BE2C (cell line): Measurements from ENCODE around the gene ZBTB16. TPM values are rescaled to one million over a fixed set of nuclear protein-coding genes. Genes with fewer than 3 reads are reported as not detected.

Experiments
- DNase-seq: peaks from one replicate; pipeline ENCODE4 v3.0.0-alpha.2; 2020
- H3K27me3 ChIP-seq: fragments of 250-450 bp; sonication (Bioruptor Pico); 2 replicates; pipeline ENCODE4 v1.5.1; 2020; ENCODE audit warnings: mild to moderate bottlenecking
- H3K36me3 ChIP-seq: fragments of 250-450 bp; sonication (Bioruptor Pico); 2 replicates; pipeline ENCODE4 v1.5.1; 2020; ENCODE audit warnings: mild to moderate bottlenecking
- H3K4me1 ChIP-seq: fragments of 250-450 bp; sonication (Bioruptor Pico); 2 replicates; pipeline ENCODE4 v1.5.1; 2020
- H3K4me3 ChIP-seq: 2 replicates; pipeline ENCODE4 v1.5.1; 2011; ENCODE audit warnings: low read depth, low read length
- H3K9me3 ChIP-seq: fragments of 250-450 bp; sonication (Bioruptor Pico); 2 replicates; pipeline ENCODE4 v1.5.1; 2020
- polyA plus RNA-seq: library from polyadenylated mRNA; unstranded; fragments of >200 nt; gene quantifications from one replicate; pipeline ENCODE4 v1.2.1, GENCODE V29; 2012; ENCODE audit warnings: low read depth, missing spikeins; ENCODE audit not compliant: insufficient read length, insufficient read depth
- TF ChIP-seq, protein P1 (sequence below): IDR thresholded peaks from 2 replicates; pipeline ENCODE4 v1.5.1; 2012; ENCODE audit warnings: mild to moderate bottlenecking, low read depth, low read length

ZBTB16 gene, protein sequence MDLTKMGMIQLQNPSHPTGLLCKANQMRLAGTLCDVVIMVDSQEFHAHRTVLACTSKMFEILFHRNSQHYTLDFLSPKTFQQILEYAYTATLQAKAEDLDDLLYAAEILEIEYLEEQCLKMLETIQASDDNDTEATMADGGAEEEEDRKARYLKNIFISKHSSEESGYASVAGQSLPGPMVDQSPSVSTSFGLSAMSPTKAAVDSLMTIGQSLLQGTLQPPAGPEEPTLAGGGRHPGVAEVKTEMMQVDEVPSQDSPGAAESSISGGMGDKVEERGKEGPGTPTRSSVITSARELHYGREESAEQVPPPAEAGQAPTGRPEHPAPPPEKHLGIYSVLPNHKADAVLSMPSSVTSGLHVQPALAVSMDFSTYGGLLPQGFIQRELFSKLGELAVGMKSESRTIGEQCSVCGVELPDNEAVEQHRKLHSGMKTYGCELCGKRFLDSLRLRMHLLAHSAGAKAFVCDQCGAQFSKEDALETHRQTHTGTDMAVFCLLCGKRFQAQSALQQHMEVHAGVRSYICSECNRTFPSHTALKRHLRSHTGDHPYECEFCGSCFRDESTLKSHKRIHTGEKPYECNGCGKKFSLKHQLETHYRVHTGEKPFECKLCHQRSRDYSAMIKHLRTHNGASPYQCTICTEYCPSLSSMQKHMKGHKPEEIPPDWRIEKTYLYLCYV
- not detected for polyA plus RNA-seq

DNA sequence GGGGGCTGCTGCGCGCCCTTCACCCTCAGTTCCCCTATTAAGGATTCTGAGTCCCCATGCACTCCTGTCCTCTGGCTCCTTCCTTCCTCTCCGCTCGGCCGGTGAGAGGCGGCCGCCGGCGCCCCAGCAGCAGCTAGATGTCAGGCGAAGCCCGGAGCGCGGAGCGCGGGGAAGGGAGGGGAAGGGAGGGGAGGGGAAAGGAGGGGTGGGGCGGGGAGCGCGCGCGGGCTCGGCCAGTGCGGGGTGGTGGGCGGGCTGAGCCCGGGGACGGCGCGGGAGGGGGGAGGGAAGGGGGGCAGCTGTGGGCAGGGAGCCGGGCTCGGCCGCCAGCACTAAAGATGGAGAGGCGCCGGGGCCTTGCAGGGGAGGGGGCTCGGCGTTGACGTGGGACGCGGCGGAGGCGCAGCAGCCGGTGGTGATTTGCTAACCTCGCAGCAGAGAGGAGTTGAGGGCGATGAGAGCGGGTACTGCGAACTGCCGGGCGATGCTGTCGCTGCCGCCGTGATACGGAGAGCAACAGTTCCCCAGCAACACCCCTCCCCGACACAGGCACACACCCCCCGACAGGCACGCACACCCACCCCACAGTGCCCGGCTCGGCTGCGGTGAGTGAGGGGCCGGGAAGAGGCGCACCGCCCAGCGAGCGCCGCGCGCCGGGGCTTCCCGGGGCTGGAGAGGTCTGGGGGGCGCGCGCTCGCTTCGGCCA, at the start of gene ZBTB16:
ZBTB16 (plus strand) TSS at position 434 of the 706 bp plus-strand sequence. CDS start 3,590 bp downstream, outside the sequence.
- DNase-seq = peak; percentile 32
- TF ChIP-seq, protein P1, sequence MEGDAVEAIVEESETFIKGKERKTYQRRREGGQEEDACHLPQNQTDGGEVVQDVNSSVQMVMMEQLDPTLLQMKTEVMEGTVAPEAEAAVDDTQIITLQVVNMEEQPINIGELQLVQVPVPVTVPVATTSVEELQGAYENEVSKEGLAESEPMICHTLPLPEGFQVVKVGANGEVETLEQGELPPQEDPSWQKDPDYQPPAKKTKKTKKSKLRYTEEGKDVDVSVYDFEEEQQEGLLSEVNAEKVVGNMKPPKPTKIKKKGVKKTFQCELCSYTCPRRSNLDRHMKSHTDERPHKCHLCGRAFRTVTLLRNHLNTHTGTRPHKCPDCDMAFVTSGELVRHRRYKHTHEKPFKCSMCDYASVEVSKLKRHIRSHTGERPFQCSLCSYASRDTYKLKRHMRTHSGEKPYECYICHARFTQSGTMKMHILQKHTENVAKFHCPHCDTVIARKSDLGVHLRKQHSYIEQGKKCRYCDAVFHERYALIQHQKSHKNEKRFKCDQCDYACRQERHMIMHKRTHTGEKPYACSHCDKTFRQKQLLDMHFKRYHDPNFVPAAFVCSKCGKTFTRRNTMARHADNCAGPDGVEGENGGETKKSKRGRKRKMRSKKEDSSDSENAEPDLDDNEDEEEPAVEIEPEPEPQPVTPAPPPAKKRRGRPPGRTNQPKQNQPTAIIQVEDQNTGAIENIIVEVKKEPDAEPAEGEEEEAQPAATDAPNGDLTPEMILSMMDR = no peak
- H3K4me3 ChIP-seq = peak within 1 kb of the TSS; percentile 54
- H3K36me3 ChIP-seq = no peaks in the 10 kb centered on the region
- peaks cover 87% of the 10 kb centered on the region for H3K27me3 ChIP-seq
- no peaks in the 10 kb centered on the region for H3K9me3 ChIP-seq
- H3K4me1 ChIP-seq = no peaks in the 10 kb centered on the region

DNA sequence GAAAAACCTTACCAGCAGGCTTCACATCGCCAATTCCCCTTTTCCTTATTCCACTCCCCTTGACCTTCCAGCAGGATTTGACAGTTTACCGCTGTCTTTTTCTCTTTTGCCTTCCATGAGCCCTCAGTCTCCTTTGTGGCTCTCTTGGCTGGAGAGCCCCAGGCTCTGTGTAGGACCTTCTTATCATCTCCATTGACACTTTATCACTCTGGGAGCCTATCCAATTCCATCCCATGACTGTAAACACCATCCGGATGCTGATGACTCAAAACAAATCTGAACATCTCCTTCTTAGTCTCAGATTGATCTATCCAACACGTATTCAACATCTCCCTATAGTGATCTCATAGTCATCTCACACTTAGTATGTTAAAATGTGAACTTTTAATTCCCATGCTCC, 48.6 kb upstream of the ZBTB16 start:
- H3K27me3 ChIP-seq = 0 out of 2 replicates have a peak, but pooled peaks cover 5% of the 10 kb centered on the region
- no peak for DNase-seq
- TF ChIP-seq, protein P1 = no peak

DNA sequence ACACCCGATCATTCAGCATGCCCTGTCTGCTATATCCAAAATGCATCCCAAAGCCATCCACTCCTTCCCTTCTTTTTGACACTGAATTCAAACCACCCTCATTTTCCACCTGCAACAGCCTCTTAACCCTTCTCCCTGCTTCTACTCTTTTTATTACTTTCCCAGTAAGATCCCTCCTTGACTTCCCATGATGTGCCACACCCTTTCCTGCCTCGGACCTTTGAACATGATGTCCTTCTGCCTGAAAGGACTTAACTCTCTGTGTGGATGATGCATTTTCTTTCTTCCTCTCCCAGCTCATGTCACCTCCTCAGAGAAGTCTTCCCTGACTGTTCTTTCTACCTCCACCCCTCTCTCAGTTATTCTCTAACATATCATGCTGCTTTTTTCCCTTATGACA, 48.1 kb upstream of the ZBTB16 start:
- no peak overlapping the region for H3K4me3 ChIP-seq
- TF ChIP-seq, protein P1 = no peak
- 0 out of 2 replicates have a peak, but pooled peaks cover 5% of the 10 kb centered on the region for H3K27me3 ChIP-seq
- H3K9me3 ChIP-seq = no peaks in the 10 kb centered on the region
- DNase-seq = no peak
- no peaks in the 10 kb centered on the region for H3K4me1 ChIP-seq
- H3K36me3 ChIP-seq = no peaks in the 10 kb centered on the region

More for the DNA sequence above, 48.6 kb upstream of the ZBTB16 start:
- no peaks in the 10 kb centered on the region for H3K4me1 ChIP-seq
- H3K4me3 ChIP-seq = no peak overlapping the region
- H3K9me3 ChIP-seq = no peaks in the 10 kb centered on the region
- H3K36me3 ChIP-seq = no peaks in the 10 kb centered on the region

DNA sequence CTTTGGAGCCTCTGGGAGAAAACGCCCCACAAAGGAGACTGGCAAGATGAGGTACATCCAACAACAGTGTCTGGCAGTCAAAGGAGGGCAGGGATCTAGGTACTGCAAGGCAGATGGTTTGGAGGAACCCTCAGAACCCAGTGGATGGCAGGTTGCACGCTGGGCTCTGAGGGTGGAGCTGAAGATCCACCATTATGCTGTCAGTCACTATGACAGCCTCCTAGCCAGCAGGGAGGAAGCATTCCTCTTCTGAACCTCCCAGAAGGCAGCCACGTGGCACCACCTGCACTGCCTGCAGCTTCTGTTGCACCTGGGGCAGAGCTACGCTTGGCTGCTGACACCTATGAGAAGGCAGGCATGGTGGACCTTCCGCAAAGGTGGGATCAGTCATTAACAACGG, 44.4 kb upstream of the ZBTB16 start:
- H3K4me1 ChIP-seq = no peaks in the 10 kb centered on the region
- DNase-seq = no peak
- no peaks in the 10 kb centered on the region for H3K9me3 ChIP-seq
- no peak overlapping the region for H3K4me3 ChIP-seq
- 0 out of 2 replicates have a peak, but pooled peaks cover 5% of the 10 kb centered on the region for H3K27me3 ChIP-seq
- H3K36me3 ChIP-seq = no peaks in the 10 kb centered on the region
- TF ChIP-seq, protein P1 = no peak

DNA sequence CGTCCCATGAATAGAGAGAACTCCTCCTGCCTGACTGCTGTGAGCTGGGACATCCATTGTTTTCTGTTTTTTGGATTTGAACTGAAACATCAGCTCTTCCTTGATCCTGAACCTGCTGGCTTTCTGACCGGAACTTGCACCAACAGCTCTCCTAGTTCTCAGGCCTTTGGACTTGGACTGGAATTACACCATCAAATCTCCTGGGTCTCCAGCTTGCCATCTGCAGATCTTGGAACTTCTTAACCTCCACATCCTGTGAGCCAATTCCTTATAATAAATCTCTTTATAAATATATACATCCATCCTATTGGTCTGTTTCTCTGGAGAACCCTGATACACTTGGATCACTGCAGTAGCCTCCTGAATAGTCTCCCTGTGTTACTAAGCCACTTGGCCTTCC, 42.5 kb upstream of the ZBTB16 start:
- TF ChIP-seq, protein P1 = no peak
- H3K4me3 ChIP-seq = no peak overlapping the region
- DNase-seq = no peak

More for the DNA sequence above, 42.5 kb upstream of the ZBTB16 start:
- Histone ChIP-seq H3K9me3 (no peaks in the 10 kb centered on the region), H3K36me3 (no peaks in the 10 kb centered on the region), H3K27me3 (no peaks in the 10 kb centered on the region), H3K4me1 (no peaks in the 10 kb centered on the region)
